ENCODE results near the gene AP1B1.

Gene AP1B1

DNA sequence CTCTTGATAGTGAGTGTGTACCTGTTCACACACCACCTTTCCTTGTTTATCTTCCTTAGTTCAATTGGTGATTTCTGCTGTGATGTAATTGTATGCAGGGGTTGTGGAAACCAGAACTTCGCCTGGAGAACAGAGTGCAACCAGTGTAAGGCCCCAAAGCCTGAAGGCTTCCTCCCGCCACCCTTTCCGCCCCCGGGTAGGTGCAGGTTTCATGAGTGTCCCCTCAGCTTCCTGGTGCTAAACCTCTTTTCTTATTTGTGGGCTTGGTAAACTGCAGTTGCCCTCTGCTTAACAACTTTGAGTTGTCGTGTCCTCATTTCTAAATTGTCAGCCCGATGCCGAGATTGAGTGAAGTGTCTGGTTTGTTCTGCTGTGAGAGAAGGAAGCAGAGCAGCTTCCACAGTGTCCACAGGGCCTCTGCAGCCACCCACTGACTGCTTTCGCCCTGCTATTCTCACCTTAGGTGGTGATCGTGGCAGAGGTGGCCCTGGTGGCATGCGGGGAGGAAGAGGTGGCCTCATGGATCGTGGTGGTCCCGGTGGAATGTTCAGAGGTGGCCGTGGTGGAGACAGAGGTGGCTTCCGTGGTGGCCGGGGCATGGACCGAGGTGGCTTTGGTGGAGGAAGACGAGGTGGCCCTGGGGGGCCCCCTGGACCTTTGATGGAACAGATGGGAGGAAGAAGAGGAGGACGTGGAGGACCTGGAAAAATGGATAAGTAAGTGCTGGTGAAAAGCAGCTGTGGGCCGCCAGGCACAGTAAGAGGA is 89.1 kb downstream of the AP1B1 start:
- Histone ChIP-seq H3K9me3 (ENCODE audit: control insufficient read depth, low read length) (no peaks in the 10 kb centered on the region), H3K4me1 (ENCODE audit: control insufficient read depth, insufficient read depth, low read length, poor library complexity, severe bottlenecking) (no peaks in the 10 kb centered on the region), H3K27ac (ENCODE audit: low read depth, low read length, severe bottlenecking) (no peak overlapping the region), H3K4me3 (ENCODE audit: extremely low read depth, insufficient read depth, low read length, poor library complexity, severe bottlenecking) (no peak overlapping the region), H3K36me3 (ENCODE audit: control insufficient read depth, insufficient read depth, low read length) (peaks cover 66% of the 10 kb centered on the region)
- 95 to 99% methylated on average over 15 to 17 of the region's 19 CpGs for WGBS, 2 experiments (ENCODE audit: insufficient coverage in 2 of 2)

- Histone ChIP-seq H3K9me3 (ENCODE audit: control insufficient read depth, low read length) (no peaks in the 10 kb centered on the region), H3K4me1 (ENCODE audit: control insufficient read depth, insufficient read depth, low read length, poor library complexity, severe bottlenecking) (no peaks in the 10 kb centered on the region), H3K36me3 (ENCODE audit: control insufficient read depth, insufficient read depth, low read length) (peaks cover 73% of the 10 kb centered on the region), H3K4me3 (ENCODE audit: extremely low read depth, insufficient read depth, low read length, poor library complexity, severe bottlenecking) (no peak overlapping the region), H3K27ac (ENCODE audit: low read depth, low read length, severe bottlenecking) (no peak overlapping the region)
- WGBS, 2 experiments (ENCODE audit: insufficient coverage in 2 of 2), result 95 to 99% methylated on average over 4 to 7 of the region's 8 CpGs
Measured at GRCh38 chr22:29298641-29299040, 89.7 kb downstream of the AP1B1 start.

DNA sequence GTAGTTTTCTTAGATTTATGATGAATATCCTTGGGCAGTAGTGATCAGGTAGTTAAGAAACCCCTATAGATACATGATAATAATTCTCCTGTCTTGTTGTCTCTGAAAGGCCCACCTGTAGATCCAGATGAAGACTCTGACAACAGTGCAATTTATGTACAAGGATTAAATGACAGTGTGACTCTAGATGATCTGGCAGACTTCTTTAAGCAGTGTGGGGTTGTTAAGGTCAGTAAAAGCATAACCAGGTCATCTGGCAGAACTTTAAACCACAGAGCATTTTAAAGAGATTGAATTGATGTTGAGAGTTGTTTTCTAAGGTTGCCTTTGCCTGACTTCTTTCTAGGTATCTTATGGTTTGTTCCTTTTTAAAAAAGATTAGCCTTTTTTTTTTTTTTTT is 96.0 kb downstream of the AP1B1 start:
- H3K4me3 ChIP-seq (ENCODE audit: extremely low read depth, insufficient read depth, low read length, poor library complexity, severe bottlenecking), result no peak overlapping the region
- H3K27ac ChIP-seq (ENCODE audit: low read depth, low read length, severe bottlenecking), result no peak overlapping the region
- H3K4me1 ChIP-seq (ENCODE audit: control insufficient read depth, insufficient read depth, low read length, poor library complexity, severe bottlenecking), result no peaks in the 10 kb centered on the region
- peaks cover 96% of the 10 kb centered on the region for H3K36me3 ChIP-seq (ENCODE audit: control insufficient read depth, insufficient read depth, low read length)
- H3K9me3 ChIP-seq (ENCODE audit: control insufficient read depth, low read length), result no peaks in the 10 kb centered on the region

DNA sequence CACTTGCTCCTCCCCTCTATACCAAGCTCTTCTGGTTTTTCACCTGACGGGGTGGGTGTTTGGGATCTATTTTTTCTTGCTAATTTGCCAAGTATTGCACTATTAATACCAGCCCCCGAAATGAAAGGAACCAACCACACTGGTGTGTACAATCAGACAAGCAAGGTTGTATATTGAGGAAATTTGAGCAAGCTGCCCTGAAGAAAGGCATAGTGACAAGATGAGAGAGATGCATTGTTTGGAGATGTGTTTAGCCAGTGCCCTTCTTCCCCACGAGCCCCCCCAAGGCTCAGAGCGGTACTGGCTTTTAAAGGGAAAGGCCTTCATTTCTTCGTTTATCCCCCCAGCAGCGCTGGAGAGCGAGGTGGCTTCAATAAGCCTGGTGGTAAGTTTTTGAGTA is 97.2 kb downstream of the AP1B1 start:
- Histone ChIP-seq H3K4me1 (ENCODE audit: control insufficient read depth, insufficient read depth, low read length, poor library complexity, severe bottlenecking) (no peaks in the 10 kb centered on the region), H3K27ac (ENCODE audit: low read depth, low read length, severe bottlenecking) (no peak overlapping the region), H3K36me3 (ENCODE audit: control insufficient read depth, insufficient read depth, low read length) (peaks cover 96% of the 10 kb centered on the region), H3K4me3 (ENCODE audit: extremely low read depth, insufficient read depth, low read length, poor library complexity, severe bottlenecking) (no peak overlapping the region), H3K9me3 (ENCODE audit: control insufficient read depth, low read length) (no peaks in the 10 kb centered on the region)
- WGBS, 2 experiments (ENCODE audit: insufficient coverage in 2 of 2), result 100% methylated on average over 1 of the region's 7 CpGs; no CpG with 5 or more reads in 1 of the 2 experiments

DNA sequence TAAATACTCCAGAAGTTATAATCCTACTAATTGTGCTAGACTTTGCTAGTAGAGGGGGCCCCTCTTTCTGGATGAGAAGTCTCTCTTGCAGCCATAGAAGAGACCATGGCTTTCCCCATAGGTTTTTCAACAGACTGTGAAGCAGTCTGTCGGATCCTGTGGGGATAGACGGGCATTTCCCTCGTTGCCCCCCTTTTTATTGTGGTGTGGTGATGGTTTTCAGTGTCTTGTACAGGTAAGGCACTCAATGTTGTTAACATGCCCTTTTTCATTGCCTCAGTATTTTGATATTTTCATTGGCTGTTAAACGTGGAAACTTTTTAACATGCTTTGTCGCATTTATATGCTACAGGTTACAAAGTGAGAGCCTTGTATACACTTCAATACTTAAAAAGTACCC is 98.3 kb downstream of the AP1B1 start:
- Histone ChIP-seq H3K9me3 (ENCODE audit: control insufficient read depth, low read length) (no peaks in the 10 kb centered on the region), H3K27ac (ENCODE audit: low read depth, low read length, severe bottlenecking) (no peak overlapping the region), H3K36me3 (ENCODE audit: control insufficient read depth, insufficient read depth, low read length) (peaks cover 96% of the 10 kb centered on the region), H3K4me1 (ENCODE audit: control insufficient read depth, insufficient read depth, low read length, poor library complexity, severe bottlenecking) (no peaks in the 10 kb centered on the region), H3K4me3 (ENCODE audit: extremely low read depth, insufficient read depth, low read length, poor library complexity, severe bottlenecking) (no peak overlapping the region)
- WGBS, 2 experiments (ENCODE audit: insufficient coverage in 2 of 2), result 94 to 100% methylated on average over 1 to 3 of the region's 5 CpGs

- Histone ChIP-seq H3K27ac (ENCODE audit: low read depth, low read length, severe bottlenecking) (no peak overlapping the region), H3K9me3 (ENCODE audit: control insufficient read depth, low read length) (no peaks in the 10 kb centered on the region), H3K4me1 (ENCODE audit: control insufficient read depth, insufficient read depth, low read length, poor library complexity, severe bottlenecking) (no peaks in the 10 kb centered on the region), H3K36me3 (ENCODE audit: control insufficient read depth, insufficient read depth, low read length) (peaks cover 95% of the 10 kb centered on the region), H3K4me3 (ENCODE audit: extremely low read depth, insufficient read depth, low read length, poor library complexity, severe bottlenecking) (no peak overlapping the region)
- no CpG with 5 or more reads among the region's 2 CpGs for WGBS, 2 experiments (ENCODE audit: insufficient coverage in 2 of 2)
Measured at GRCh38 chr22:29288837-29289236, 99.5 kb downstream of the AP1B1 start.

DNA sequence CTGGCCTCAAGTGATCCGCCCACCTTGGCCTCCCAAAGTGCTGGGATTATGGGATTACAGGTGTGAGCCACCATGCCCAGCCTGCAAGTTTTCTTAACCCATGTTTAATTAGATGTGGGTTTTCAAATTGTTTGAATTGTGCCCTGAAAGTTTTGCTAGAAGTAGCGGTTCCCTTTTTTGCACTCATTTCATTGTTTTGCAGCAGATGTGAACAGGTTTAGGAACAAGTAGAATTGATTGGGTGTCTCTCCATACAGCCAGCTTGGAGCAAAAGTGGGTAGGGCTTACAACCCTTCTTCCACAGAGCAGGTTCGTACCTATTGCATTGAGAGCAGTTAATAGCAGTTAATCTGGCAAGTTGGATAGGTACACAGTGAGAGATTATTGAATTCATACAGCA is 104.2 kb downstream of the AP1B1 start:
- 95% methylated on average over 2 to 3 of the region's 3 CpGs for WGBS, 2 experiments (ENCODE audit: insufficient coverage in 2 of 2)
- H3K4me1 ChIP-seq (ENCODE audit: control insufficient read depth, insufficient read depth, low read length, poor library complexity, severe bottlenecking), result no peaks in the 10 kb centered on the region
- no peaks in the 10 kb centered on the region for H3K9me3 ChIP-seq (ENCODE audit: control insufficient read depth, low read length)
- no peak overlapping the region for H3K4me3 ChIP-seq (ENCODE audit: extremely low read depth, insufficient read depth, low read length, poor library complexity, severe bottlenecking)
- peaks cover 94% of the 10 kb centered on the region for H3K36me3 ChIP-seq (ENCODE audit: control insufficient read depth, insufficient read depth, low read length)
- no peak overlapping the region for H3K27ac ChIP-seq (ENCODE audit: low read depth, low read length, severe bottlenecking)

DNA sequence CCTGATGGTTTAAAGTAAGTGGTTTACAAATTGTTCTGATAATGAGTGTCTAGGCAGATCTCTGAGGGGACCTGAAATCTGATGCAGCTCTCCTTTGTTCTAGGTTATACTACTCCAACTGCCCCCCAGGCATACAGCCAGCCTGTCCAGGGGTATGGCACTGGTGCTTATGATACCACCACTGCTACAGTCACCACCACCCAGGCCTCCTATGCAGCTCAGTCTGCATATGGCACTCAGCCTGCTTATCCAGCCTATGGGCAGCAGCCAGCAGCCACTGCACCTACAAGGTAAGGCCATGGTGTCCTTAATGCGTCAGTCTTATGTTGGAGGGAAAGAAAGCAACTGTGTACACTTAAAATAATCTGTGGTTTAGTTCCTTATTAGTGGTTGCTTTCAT is 110.4 kb downstream of the AP1B1 start:
- WGBS, 2 experiments (ENCODE audit: insufficient coverage in 2 of 2), result 100% methylated on average over 1 of the region's 1 CpG; no CpG with 5 or more reads in 1 of the 2 experiments
- Histone ChIP-seq H3K4me3 (ENCODE audit: extremely low read depth, insufficient read depth, low read length, poor library complexity, severe bottlenecking) (no peak overlapping the region), H3K27ac (ENCODE audit: low read depth, low read length, severe bottlenecking) (no peak overlapping the region), H3K9me3 (ENCODE audit: control insufficient read depth, low read length) (no peaks in the 10 kb centered on the region), H3K36me3 (ENCODE audit: control insufficient read depth, insufficient read depth, low read length) (peaks cover 96% of the 10 kb centered on the region), H3K4me1 (ENCODE audit: control insufficient read depth, insufficient read depth, low read length, poor library complexity, severe bottlenecking) (no peaks in the 10 kb centered on the region)

All from mesodermal cell (in vitro differentiated cells).